ENCODE results near the gene MALL. TPM values are rescaled to one million over a fixed set of nuclear protein-coding genes. Genes with fewer than 3 reads are reported as not detected.
"Not testable (repeated sequence)": the region's sequence is repeated elsewhere in the genome, so short reads cannot be mapped to it uniquely, and the experiment has no call there.

The MALL gene
- total and polyA plus RNA-seq, 4 donors, result 6.2 to 32.8 (median 20.8) TPM

GRCh38 chr2:110094884-110095534 is 20.6 kb downstream of the MALL start:
- H3K4me3 ChIP-seq (ENCODE audit: low read length in 2 of 2); H3K27ac ChIP-seq (ENCODE audit: low read depth in 1 of 2, low read length in 2 of 2); H3K36me3 ChIP-seq (ENCODE audit: control insufficient read depth in 1 of 2, insufficient read depth in 2 of 2, low read length in 1 of 2); intact Hi-C loops (cut with DNase I); ATAC-seq (ENCODE audit: low FRiP score); DNase-seq; H3K27me3 ChIP-seq (ENCODE audit: control insufficient read depth in 1 of 2, insufficient read depth in 2 of 2, low read length in 1 of 2); H3K9me3 ChIP-seq (ENCODE audit: control insufficient read depth, low read length); H3K4me1 ChIP-seq (ENCODE audit: control insufficient read depth in 1 of 2, insufficient read depth in 2 of 2, low read length in 2 of 2): not testable (repeated sequence)
- WGBS, 2 donors, result 2 to 9% methylated on average over 5 of the region's 6 CpGs

- H3K27me3 ChIP-seq (ENCODE audit: control insufficient read depth in 1 of 2, insufficient read depth in 2 of 2, low read length in 1 of 2); H3K9me3 ChIP-seq (ENCODE audit: control insufficient read depth, low read length); ATAC-seq (ENCODE audit: low FRiP score); H3K36me3 ChIP-seq (ENCODE audit: control insufficient read depth in 1 of 2, insufficient read depth in 2 of 2, low read length in 1 of 2); H3K4me3 ChIP-seq (ENCODE audit: low read length in 2 of 2); H3K27ac ChIP-seq (ENCODE audit: low read depth in 1 of 2, low read length in 2 of 2); H3K4me1 ChIP-seq (ENCODE audit: control insufficient read depth in 1 of 2, insufficient read depth in 2 of 2, low read length in 2 of 2); DNase-seq; intact Hi-C loops (cut with DNase I): not testable (repeated sequence)
- WGBS, 2 donors, result no CpG with 5 or more reads among the region's 6 CpGs
Measured at GRCh38 chr2:110093924-110094323, 21.7 kb downstream of the MALL start.

- intact Hi-C loops (cut with DNase I); DNase-seq: not testable (repeated sequence)
Measured at GRCh38 chr2:110090164-110090563, 25.5 kb downstream of the MALL start.

GRCh38 chr2:110083757-110084156 is 31.9 kb downstream of the MALL start:
- H3K36me3 ChIP-seq (ENCODE audit: control insufficient read depth in 1 of 2, insufficient read depth in 2 of 2, low read length in 1 of 2); intact Hi-C loops (cut with DNase I); ATAC-seq (ENCODE audit: low FRiP score); H3K27me3 ChIP-seq (ENCODE audit: control insufficient read depth in 1 of 2, insufficient read depth in 2 of 2, low read length in 1 of 2); H3K4me3 ChIP-seq (ENCODE audit: low read length in 2 of 2); H3K27ac ChIP-seq (ENCODE audit: low read depth in 1 of 2, low read length in 2 of 2); DNase-seq; H3K9me3 ChIP-seq (ENCODE audit: control insufficient read depth, low read length); H3K4me1 ChIP-seq (ENCODE audit: control insufficient read depth in 1 of 2, insufficient read depth in 2 of 2, low read length in 2 of 2): not testable (repeated sequence)
- no CpG with 5 or more reads among the region's 2 CpGs for WGBS, 2 donors

More at GRCh38 chr2:110090164-110090563, 25.5 kb downstream of the MALL start:
- 50 to 70% methylated on average over 2 of the region's 4 CpGs for WGBS, 2 donors
- H3K4me3 ChIP-seq (ENCODE audit: low read length in 2 of 2); H3K9me3 ChIP-seq (ENCODE audit: control insufficient read depth, low read length); ATAC-seq (ENCODE audit: low FRiP score); H3K27ac ChIP-seq (ENCODE audit: low read depth in 1 of 2, low read length in 2 of 2); H3K4me1 ChIP-seq (ENCODE audit: control insufficient read depth in 1 of 2, insufficient read depth in 2 of 2, low read length in 2 of 2); H3K36me3 ChIP-seq (ENCODE audit: control insufficient read depth in 1 of 2, insufficient read depth in 2 of 2, low read length in 1 of 2); H3K27me3 ChIP-seq (ENCODE audit: control insufficient read depth in 1 of 2, insufficient read depth in 2 of 2, low read length in 1 of 2): not testable (repeated sequence)

- ATAC-seq (ENCODE audit: low FRiP score); H3K27ac ChIP-seq (ENCODE audit: low read depth in 1 of 2, low read length in 2 of 2); H3K27me3 ChIP-seq (ENCODE audit: control insufficient read depth in 1 of 2, insufficient read depth in 2 of 2, low read length in 1 of 2); H3K4me3 ChIP-seq (ENCODE audit: low read length in 2 of 2); H3K9me3 ChIP-seq (ENCODE audit: control insufficient read depth, low read length); DNase-seq; H3K36me3 ChIP-seq (ENCODE audit: control insufficient read depth in 1 of 2, insufficient read depth in 2 of 2, low read length in 1 of 2); H3K4me1 ChIP-seq (ENCODE audit: control insufficient read depth in 1 of 2, insufficient read depth in 2 of 2, low read length in 2 of 2); intact Hi-C loops (cut with DNase I): not testable (repeated sequence)
- no CpG with 5 or more reads among the region's 8 CpGs for WGBS, 2 donors
Measured at GRCh38 chr2:110083162-110083561, 32.5 kb downstream of the MALL start.

- H3K9me3 ChIP-seq (ENCODE audit: control insufficient read depth, low read length); H3K4me1 ChIP-seq (ENCODE audit: control insufficient read depth in 1 of 2, insufficient read depth in 2 of 2, low read length in 2 of 2); intact Hi-C loops (cut with DNase I); H3K27ac ChIP-seq (ENCODE audit: low read depth in 1 of 2, low read length in 2 of 2); H3K4me3 ChIP-seq (ENCODE audit: low read length in 2 of 2); DNase-seq; H3K27me3 ChIP-seq (ENCODE audit: control insufficient read depth in 1 of 2, insufficient read depth in 2 of 2, low read length in 1 of 2); H3K36me3 ChIP-seq (ENCODE audit: control insufficient read depth in 1 of 2, insufficient read depth in 2 of 2, low read length in 1 of 2); ATAC-seq (ENCODE audit: low FRiP score): not testable (repeated sequence)
- 93 to 100% methylated on average over 1 to 2 of the region's 4 CpGs for WGBS, 2 donors
Measured at GRCh38 chr2:110078104-110078503, 37.5 kb downstream of the MALL start.

- WGBS, 2 donors, result 63 to 84% methylated on average over 1 to 2 of the region's 4 CpGs
- H3K27me3 ChIP-seq (ENCODE audit: control insufficient read depth in 1 of 2, insufficient read depth in 2 of 2, low read length in 1 of 2); H3K4me1 ChIP-seq (ENCODE audit: control insufficient read depth in 1 of 2, insufficient read depth in 2 of 2, low read length in 2 of 2); H3K27ac ChIP-seq (ENCODE audit: low read depth in 1 of 2, low read length in 2 of 2); ATAC-seq (ENCODE audit: low FRiP score); H3K9me3 ChIP-seq (ENCODE audit: control insufficient read depth, low read length); DNase-seq; H3K36me3 ChIP-seq (ENCODE audit: control insufficient read depth in 1 of 2, insufficient read depth in 2 of 2, low read length in 1 of 2); H3K4me3 ChIP-seq (ENCODE audit: low read length in 2 of 2); intact Hi-C loops (cut with DNase I): not testable (repeated sequence)
Measured at GRCh38 chr2:110075896-110076295, 39.7 kb downstream of the MALL start.

GRCh38 chr2:110069869-110070268 is 45.8 kb downstream of the MALL start:
- H3K27ac ChIP-seq (ENCODE audit: low read depth in 1 of 2, low read length in 2 of 2); intact Hi-C loops (cut with DNase I); H3K27me3 ChIP-seq (ENCODE audit: control insufficient read depth in 1 of 2, insufficient read depth in 2 of 2, low read length in 1 of 2); H3K9me3 ChIP-seq (ENCODE audit: control insufficient read depth, low read length); H3K4me3 ChIP-seq (ENCODE audit: low read length in 2 of 2); H3K4me1 ChIP-seq (ENCODE audit: control insufficient read depth in 1 of 2, insufficient read depth in 2 of 2, low read length in 2 of 2); H3K36me3 ChIP-seq (ENCODE audit: control insufficient read depth in 1 of 2, insufficient read depth in 2 of 2, low read length in 1 of 2): not testable (repeated sequence)
- DNase-seq, result peak; percentile 22 to 32
- 96 to 97% methylated on average over 4 of the region's 7 CpGs for WGBS, 2 donors
- peak; percentile 54 for ATAC-seq (ENCODE audit: low FRiP score)

GRCh38 chr2:110068153-110068552 is 47.5 kb downstream of the MALL start:
- H3K36me3 ChIP-seq (ENCODE audit: control insufficient read depth in 1 of 2, insufficient read depth in 2 of 2, low read length in 1 of 2); H3K27me3 ChIP-seq (ENCODE audit: control insufficient read depth in 1 of 2, insufficient read depth in 2 of 2, low read length in 1 of 2); intact Hi-C loops (cut with DNase I); H3K4me1 ChIP-seq (ENCODE audit: control insufficient read depth in 1 of 2, insufficient read depth in 2 of 2, low read length in 2 of 2); H3K9me3 ChIP-seq (ENCODE audit: control insufficient read depth, low read length); H3K4me3 ChIP-seq (ENCODE audit: low read length in 2 of 2); H3K27ac ChIP-seq (ENCODE audit: low read depth in 1 of 2, low read length in 2 of 2); ATAC-seq (ENCODE audit: low FRiP score): not testable (repeated sequence)
- WGBS, 2 donors, result 88 to 91% methylated on average over 3 of the region's 3 CpGs
- DNase-seq, result peak; percentile 10 to 17

All from aorta (tissue), 5 donors.